Endothelial cell of umbilical vein (primary cell): ENCODE measurements around the gene H2BK1. TPM values are rescaled to one million over a fixed set of nuclear protein-coding genes. Genes with fewer than 3 reads are reported as not detected.

Experiments used
- BruUV-seq: library from RNA; stranded (reverse); fragments of 400-500 nt; replicated peaks from 2 replicates; lab custom pipeline; 2021; lab: Mats Ljungman, UMichigan
- CTCF ChIA-PET: fragments of 300-600, 350-600 bp; sonication (Branson Sonifier 250); formaldehyde crosslinking; loops from one replicate; lab custom pipeline; 2021; ENCODE audit warnings: antibody characterized with exemption, inconsistent platforms; lab: Charles Lee
- POLR2A ChIA-PET: fragments of 300-600, 350-600 bp; sonication (Branson Sonifier 250); formaldehyde crosslinking; loops from one replicate; lab custom pipeline; 2021; ENCODE audit warnings: antibody characterized with exemption, inconsistent platforms; lab: Charles Lee
- DNase-seq: peaks from one replicate; pipeline ENCODE4 v3.0.0-alpha.2; 2011; ENCODE audit warnings: low read depth, low spot score
- FAIRE-seq: peaks from 2 replicates; lab custom pipeline; 2011; peaks lifted over from hg19 to GRCh38; lab: Jason Lieb, UNC
- H2AFZ ChIP-seq: 2 replicates; pipeline ENCODE4 v1.6.0; 2012; ENCODE audit warnings: low read depth, low read length, control low read depth, inconsistent platforms
- H3K27ac ChIP-seq: 2 replicates; pipeline ENCODE4 v1.5.1; 2011; ENCODE audit warnings: low read depth, mild to moderate bottlenecking, control low read depth, low read length, moderate library complexity; ENCODE audit not compliant: insufficient read depth
- H3K27me3 ChIP-seq, 2 experiments: 2 replicates each; pipeline versions ENCODE4 v1.6.0 to v1.6.1; 2011; ENCODE audit warnings: low read length in 2 of 2, mixed read lengths in 1 of 2; ENCODE audit not compliant: control insufficient read depth in 2 of 2, insufficient read depth in 2 of 2
- H3K36me3 ChIP-seq, 2 experiments: 2 replicates in 1 of 2; 3 replicates in 1 of 2; pipeline ENCODE4 v1.5.1; 2011; ENCODE audit warnings: low read length in 2 of 2, mild to moderate bottlenecking in 1 of 2, moderate library complexity in 1 of 2; ENCODE audit not compliant: control insufficient read depth in 2 of 2, insufficient read depth in 2 of 2; ENCODE audit errors: extremely low read depth in 1 of 2
- H3K4me1 ChIP-seq: 3 replicates; pipeline ENCODE4 v1.5.1; 2011; ENCODE audit warnings: mild to moderate bottlenecking, low read length; ENCODE audit not compliant: control insufficient read depth, insufficient read depth; ENCODE audit errors: extremely low read depth
- H3K4me2 ChIP-seq: 2 replicates; pipeline ENCODE4 v1.6.1; 2011; ENCODE audit warnings: low read length, control low read depth, mixed read lengths; ENCODE audit not compliant: insufficient read depth
- H3K4me3 ChIP-seq, 3 experiments: fragments of 200-600 bp in 1 of 3; sonication (generic), shearing (Covaris generic) in 1 of 3; replicated peaks in 1 of 3; 2 replicates each; pipeline ENCODE4 v1.5.1; 2011 to 2016; ENCODE audit warnings: control low read depth in 3 of 3, low read length in 3 of 3, mild to moderate bottlenecking in 2 of 3, inconsistent platforms in 1 of 3, low read depth in 1 of 3, moderate library complexity in 1 of 3; ENCODE audit not compliant: insufficient read depth in 1 of 3
- H3K79me2 ChIP-seq: 2 replicates; pipeline ENCODE4 v1.6.0; 2012; ENCODE audit warnings: low read length, inconsistent platforms; ENCODE audit not compliant: control insufficient read depth, insufficient read depth
- H3K9ac ChIP-seq: replicated peaks from 2 replicates; pipeline ENCODE3; 2011; ENCODE audit warnings: low read length, control low read depth; ENCODE audit not compliant: insufficient read depth; ENCODE audit errors: extremely low read depth
- H3K9me1 ChIP-seq: replicated peaks from 3 replicates; pipeline ENCODE4 v1.6.0; 2011; ENCODE audit warnings: mild to moderate bottlenecking, low read length; ENCODE audit not compliant: control insufficient read depth, insufficient read depth; ENCODE audit errors: extremely low read depth
- H3K9me3 ChIP-seq: replicated peaks from 2 replicates; pipeline ENCODE4 v1.5.1; 2012; ENCODE audit warnings: low read length, inconsistent platforms; ENCODE audit not compliant: control insufficient read depth, insufficient read depth
- H4K20me1 ChIP-seq: replicated peaks from 2 replicates; pipeline ENCODE3; 2011; ENCODE audit warnings: mild to moderate bottlenecking, low read length; ENCODE audit not compliant: control insufficient read depth, insufficient read depth; ENCODE audit errors: extremely low read depth
- EZH2 ChIP-seq: IDR thresholded peaks from 2 replicates; pipeline ENCODE4 v1.6.1; 2012; ENCODE audit warnings: borderline replicate concordance, low read depth, mild to moderate bottlenecking, moderate library complexity, low read length, inconsistent platforms; ENCODE audit not compliant: severe bottlenecking
- FOS ChIP-seq: IDR thresholded peaks from 2 replicates; pipeline ENCODE4 v1.6.1; 2011; ENCODE audit warnings: mild to moderate bottlenecking, low read length, moderate library complexity, borderline replicate concordance; ENCODE audit not compliant: insufficient read depth
- GATA2 ChIP-seq: IDR thresholded peaks from 2 replicates; pipeline ENCODE4 v1.7.0; 2011; ENCODE audit warnings: low read depth, mild to moderate bottlenecking, moderate library complexity, mixed read lengths, low read length; ENCODE audit not compliant: insufficient read length, insufficient read depth
- JUN ChIP-seq: IDR thresholded peaks from 2 replicates; pipeline ENCODE4 v1.6.1; 2011; ENCODE audit warnings: borderline replicate concordance, low read depth; ENCODE audit not compliant: insufficient read length, insufficient read depth
- MAX ChIP-seq: IDR thresholded peaks from 2 replicates; pipeline ENCODE4 v1.6.1; 2011; ENCODE audit not compliant: insufficient read depth, insufficient read length
- MYC ChIP-seq: IDR thresholded peaks from one replicate; pipeline ENCODE4 v1.6.1; 2011; ENCODE audit warnings: mild to moderate bottlenecking, low read depth, low read length
- POLR2A ChIP-seq: IDR thresholded peaks from 2 replicates; pipeline ENCODE4 v1.6.1; 2012; ENCODE audit warnings: low read depth, mild to moderate bottlenecking, control low read depth, low read length
- POLR2AphosphoS5 ChIP-seq: IDR thresholded peaks from 2 replicates; pipeline ENCODE4 v1.6.1; 2012; ENCODE audit warnings: low read depth, mild to moderate bottlenecking, control low read depth, low read length, moderate library complexity; ENCODE audit not compliant: insufficient read depth
- dilution Hi-C: fragments of 300-500 bp; cut with MboI; formaldehyde crosslinking; loops from one replicate; pipeline ENCODE4 v1.15.0; 2019; ENCODE audit warnings: low sequenced_read_pairs; ENCODE audit not compliant: extremely low pct_ligation_motif_present
- intact Hi-C: fragments of 100-400 bp; cut with micrococcal nuclease; formaldehyde crosslinking; loops from one replicate; pipeline ENCODE4 v1.10.0; 2022
- polyA plus RNA-seq, 4 experiments: library from polyadenylated mRNA; depleted of rRNA in 3 of 4; stranded (reverse) in 3 of 4; unstranded in 1 of 4; fragments of >200 nt; gene quantifications; 2 replicates each; pipeline versions ENCODE4 v1.2.1 to v1.2.3, GENCODE V29; 2011 to 2012; ENCODE audit warnings: missing spikeins in 1 of 4
- total RNA-seq: library from RNA; stranded (reverse); gene quantifications from 2 replicates; pipeline ENCODE4 v1.2.3, GENCODE V29; 2021
- TF ChIP-seq, protein P1 (sequence below), 2 donors: IDR thresholded peaks; 1 replicate in 1 of 2; 2 replicates in 1 of 2; pipeline ENCODE4 v1.5.1; 2011; ENCODE audit warnings: low read length in 2 of 2, mild to moderate bottlenecking in 2 of 2, moderate library complexity in 2 of 2, control low read depth in 1 of 2, inconsistent platforms in 1 of 2, low read depth in 1 of 2; ENCODE audit not compliant: insufficient read depth in 1 of 2; ENCODE audit errors: extremely low read depth in 1 of 2

Gene H2BK1
- total and polyA plus RNA-seq, 2 donors (not counting 3 experiments of a cell fraction or from before 2014, with no cell fraction given), result not detected

DNA sequence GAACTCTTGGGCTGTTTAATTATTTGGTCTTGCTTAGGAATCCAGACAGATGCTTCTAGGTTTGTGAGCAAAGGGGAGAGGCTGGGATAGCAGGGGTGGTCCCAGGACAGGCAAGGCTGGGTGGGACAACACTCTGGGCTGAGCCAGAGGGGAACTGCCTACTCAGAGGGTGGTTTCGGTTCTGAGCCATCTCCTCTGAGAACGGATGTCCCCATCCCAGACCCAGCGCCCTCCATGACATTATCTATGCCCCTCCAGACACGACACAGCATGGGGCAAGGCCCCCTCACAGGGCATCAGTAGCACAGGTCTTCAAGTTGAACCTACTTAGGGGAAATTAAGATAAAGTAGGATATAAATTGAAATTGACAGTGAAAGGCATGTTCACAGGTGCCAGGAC lies 30.3 kb downstream of the H2BK1 start:
- FAIRE-seq, result no peak
- ChIA-PET POLR2A (no interaction called here), CTCF (interaction anchor here (0.9 to 1.6 kb wide), 2 partner anchors 12 to 56 kb away, joined by 4 to 5 read pairs; partner anchors contain the start of gene GBX1)
- no peak overlapping the region for H3K4me3 ChIP-seq
- TF ChIP-seq POLR2A (no peak), JUN (no peak), MYC (no peak), MAX (no peak), POLR2AphosphoS5 (no peak), EZH2 (no peak), FOS (no peak), GATA2 (no peak)
- TF ChIP-seq, protein P1, sequence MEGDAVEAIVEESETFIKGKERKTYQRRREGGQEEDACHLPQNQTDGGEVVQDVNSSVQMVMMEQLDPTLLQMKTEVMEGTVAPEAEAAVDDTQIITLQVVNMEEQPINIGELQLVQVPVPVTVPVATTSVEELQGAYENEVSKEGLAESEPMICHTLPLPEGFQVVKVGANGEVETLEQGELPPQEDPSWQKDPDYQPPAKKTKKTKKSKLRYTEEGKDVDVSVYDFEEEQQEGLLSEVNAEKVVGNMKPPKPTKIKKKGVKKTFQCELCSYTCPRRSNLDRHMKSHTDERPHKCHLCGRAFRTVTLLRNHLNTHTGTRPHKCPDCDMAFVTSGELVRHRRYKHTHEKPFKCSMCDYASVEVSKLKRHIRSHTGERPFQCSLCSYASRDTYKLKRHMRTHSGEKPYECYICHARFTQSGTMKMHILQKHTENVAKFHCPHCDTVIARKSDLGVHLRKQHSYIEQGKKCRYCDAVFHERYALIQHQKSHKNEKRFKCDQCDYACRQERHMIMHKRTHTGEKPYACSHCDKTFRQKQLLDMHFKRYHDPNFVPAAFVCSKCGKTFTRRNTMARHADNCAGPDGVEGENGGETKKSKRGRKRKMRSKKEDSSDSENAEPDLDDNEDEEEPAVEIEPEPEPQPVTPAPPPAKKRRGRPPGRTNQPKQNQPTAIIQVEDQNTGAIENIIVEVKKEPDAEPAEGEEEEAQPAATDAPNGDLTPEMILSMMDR (IDR thresholded peaks at IDR 0.05; ENCODE audit: extremely low read depth in 1 of 2, insufficient read depth in 1 of 2, low read depth in 1 of 2, low read length in 2 of 2), result no peak
- H3K27ac ChIP-seq, result no peak overlapping the region
- intact Hi-C loops (no loop called here), dilution Hi-C loops (no loop called here)
- no peak for DNase-seq
- H3K27me3 ChIP-seq, result peaks cover 3 to 8% of the 10 kb centered on the region in 2 experiments
- BruUV-seq, result no TSS peak
- H3K36me3 ChIP-seq, result no peaks in the 10 kb centered on the region
- H3K4me1 ChIP-seq, result no peaks in the 10 kb centered on the region
- H3K9me1 ChIP-seq, result no peaks in the 10 kb centered on the region
- H3K4me2 ChIP-seq, result no peak overlapping the region
- no peak overlapping the region for H3K9ac ChIP-seq
- H4K20me1 ChIP-seq, result no peaks in the 10 kb centered on the region
- H2AFZ ChIP-seq, result no peak overlapping the region
- no peaks in the 10 kb centered on the region for H3K79me2 ChIP-seq
- H3K9me3 ChIP-seq, result no peaks in the 10 kb centered on the region
